WTC11 (cell line): ENCODE measurements around the gene DCTN2. TPM values are rescaled to one million over a fixed set of nuclear protein-coding genes. Genes with fewer than 3 reads are reported as not detected.

Experiments used
- ATAC-seq: fragments of 200-7000 bp; cut with Tn5 transposase; 2 replicates; pipeline ENCODE4 v1.10.0; 2021; ENCODE audit warnings: mild to moderate bottlenecking, moderate library complexity
- CTCF ChIA-PET: fragments of 300-600 bp; sonication (Branson Sonifier 250); formaldehyde crosslinking; loops from one replicate; lab custom pipeline; 2021; ENCODE audit warnings: antibody characterized with exemption; lab: Charles Lee
- POLR2A ChIA-PET: fragments of 350-600 bp; sonication (Branson Sonifier 250); formaldehyde crosslinking; loops from one replicate; lab custom pipeline; 2021; ENCODE audit warnings: antibody characterized with exemption; lab: Charles Lee
- DNase-seq: peaks from one replicate; pipeline ENCODE4 v3.0.0; 2021; ENCODE audit warnings: low spot score
- H3K27ac Mint-ChIP-seq: 2 replicates; pipeline ENCODE4 v1.8.0; 2021; ENCODE audit warnings: mixed read lengths
- H3K27me3 Mint-ChIP-seq: 2 replicates; pipeline ENCODE4 v1.8.0; 2021; ENCODE audit warnings: low read depth, mild to moderate bottlenecking, moderate library complexity, mixed read lengths
- H3K36me3 Mint-ChIP-seq: 2 replicates; pipeline ENCODE4 v1.8.0; 2021; ENCODE audit warnings: mixed read lengths
- H3K4me1 Mint-ChIP-seq: 2 replicates; pipeline ENCODE4 v1.8.0; 2022; ENCODE audit warnings: mixed read lengths
- H3K4me3 Mint-ChIP-seq: 2 replicates; pipeline ENCODE4 v1.8.0; 2021; ENCODE audit warnings: mild to moderate bottlenecking, moderate library complexity, mixed read lengths
- H3K9me3 Mint-ChIP-seq: 2 replicates; pipeline ENCODE4 v1.8.0; 2021; ENCODE audit warnings: mixed read lengths
- AFF4 ChIP-seq: sonication (generic); formaldehyde crosslinking; IDR thresholded peaks from 2 replicates; pipeline ENCODE4 v1.8.1; 2023; ENCODE audit warnings: mild to moderate bottlenecking, missing genetic modification reagents, borderline replicate concordance
- CREM ChIP-seq: sonication (generic); formaldehyde crosslinking; IDR thresholded peaks from 2 replicates; pipeline ENCODE4 v1.8.1; 2022; ENCODE audit warnings: mild to moderate bottlenecking, missing genetic modification reagents, moderate library complexity
- ERG ChIP-seq: fragments of 250-450 bp; sonication (Bioruptor Pico); IDR thresholded peaks from 2 replicates; pipeline ENCODE4 v1.8.0; 2021; ENCODE audit warnings: mild to moderate bottlenecking
- GABPB1 ChIP-seq: sonication (generic); formaldehyde crosslinking; IDR thresholded peaks from 2 replicates; pipeline ENCODE4 v1.8.1; 2023; ENCODE audit warnings: mild to moderate bottlenecking, missing genetic modification reagents
- MXD4 ChIP-seq: fragments of 250-450 bp; sonication (Bioruptor Pico); IDR thresholded peaks from 2 replicates; pipeline ENCODE4 v1.8.0; 2021; ENCODE audit warnings: mild to moderate bottlenecking, moderate library complexity, borderline replicate concordance
- MYBL2 ChIP-seq: sonication (generic); formaldehyde crosslinking; IDR thresholded peaks from 2 replicates; pipeline ENCODE4 v1.8.1; 2023; ENCODE audit warnings: mild to moderate bottlenecking, moderate library complexity, missing genetic modification reagents
- PRRX2 ChIP-seq: fragments of 250-450 bp; sonication (Bioruptor Pico); IDR thresholded peaks from 2 replicates; pipeline ENCODE4 v1.8.0; 2021; ENCODE audit warnings: mild to moderate bottlenecking
- SP1 ChIP-seq: sonication (generic); formaldehyde crosslinking; conservative IDR thresholded peaks from 2 replicates; pipeline ENCODE4 v1.8.1; 2022; ENCODE audit warnings: missing genetic modification reagents
- USF1 ChIP-seq: sonication (generic); formaldehyde crosslinking; IDR thresholded peaks from 2 replicates; pipeline ENCODE4 v1.8.0; 2022; ENCODE audit warnings: mild to moderate bottlenecking, missing genetic modification reagents
- total RNA-seq: library from RNA; stranded (reverse); gene quantifications from 3 replicates; pipeline ENCODE4 v1.2.3, GENCODE V29; 2021
- TF ChIP-seq, protein P1 (sequence below): fragments of 250-450 bp; sonication (Bioruptor Pico); conservative IDR thresholded peaks from 2 replicates; pipeline ENCODE4 v1.9.0; 2021; ENCODE audit warnings: mild to moderate bottlenecking
- TF ChIP-seq, protein P2 (sequence below): sonication (generic); formaldehyde crosslinking; conservative IDR thresholded peaks from 2 replicates; pipeline ENCODE4 v1.8.1; 2023; ENCODE audit warnings: mild to moderate bottlenecking, low read depth, missing genetic modification reagents, moderate library complexity
- TF ChIP-seq, protein P3 (sequence below): sonication (generic); formaldehyde crosslinking; IDR thresholded peaks from 2 replicates; pipeline ENCODE4 v1.8.1; 2022; ENCODE audit warnings: missing genetic modification reagents, borderline replicate concordance
- TF ChIP-seq, protein P4 (sequence below): fragments of 250-450 bp; sonication (Bioruptor Pico); IDR thresholded peaks from 2 replicates; pipeline ENCODE4 v1.9.0; 2021; ENCODE audit warnings: mild to moderate bottlenecking

The DCTN2 gene
- total RNA-seq, 1 experiment from 2014 or later, result 93.5 TPM

GRCh38 chr12:57569858-57570257 is 22.9 kb upstream of the DCTN2 start:
- POLR2A ChIA-PET, result no interaction called here
- H3K27me3 Mint-ChIP-seq, result no peaks in the 10 kb centered on the region
- peaks cover 32% of the 10 kb centered on the region for H3K36me3 Mint-ChIP-seq
- DNase-seq, result no peak
- no peaks in the 10 kb centered on the region for H3K9me3 Mint-ChIP-seq
- no peaks in the 10 kb centered on the region for H3K4me1 Mint-ChIP-seq
- H3K4me3 Mint-ChIP-seq, result no peak overlapping the region
- CTCF ChIA-PET, result interaction anchor here (1.0 to 3.7 kb wide), 2 partner anchors 13 to 63 kb away, joined by 4 to 18 read pairs; partner anchors contain the start of gene B4GALNT1
- no peak overlapping the region for H3K27ac Mint-ChIP-seq
- no peak for ATAC-seq
- TF ChIP-seq MXD4 (CRISPR knock-in tag), result no peak

GRCh38 chr12:57568838-57569237 is 21.8 kb upstream of the DCTN2 start:
- Mint-ChIP-seq H3K36me3 (peaks cover 36% of the 10 kb centered on the region), H3K4me3 (no peak overlapping the region), H3K4me1 (no peaks in the 10 kb centered on the region), H3K27me3 (no peaks in the 10 kb centered on the region), H3K9me3 (no peaks in the 10 kb centered on the region), H3K27ac (no peak overlapping the region)
- DNase-seq, result no peak
- CTCF ChIA-PET, result no interaction called here
- TF ChIP-seq CREM (no peak), USF1 (no peak), PRRX2 (CRISPR knock-in tag) (no peak), GABPB1 (no peak), AFF4 (CRISPR knock-in tag) (no peak)
- TF ChIP-seq, protein P1, sequence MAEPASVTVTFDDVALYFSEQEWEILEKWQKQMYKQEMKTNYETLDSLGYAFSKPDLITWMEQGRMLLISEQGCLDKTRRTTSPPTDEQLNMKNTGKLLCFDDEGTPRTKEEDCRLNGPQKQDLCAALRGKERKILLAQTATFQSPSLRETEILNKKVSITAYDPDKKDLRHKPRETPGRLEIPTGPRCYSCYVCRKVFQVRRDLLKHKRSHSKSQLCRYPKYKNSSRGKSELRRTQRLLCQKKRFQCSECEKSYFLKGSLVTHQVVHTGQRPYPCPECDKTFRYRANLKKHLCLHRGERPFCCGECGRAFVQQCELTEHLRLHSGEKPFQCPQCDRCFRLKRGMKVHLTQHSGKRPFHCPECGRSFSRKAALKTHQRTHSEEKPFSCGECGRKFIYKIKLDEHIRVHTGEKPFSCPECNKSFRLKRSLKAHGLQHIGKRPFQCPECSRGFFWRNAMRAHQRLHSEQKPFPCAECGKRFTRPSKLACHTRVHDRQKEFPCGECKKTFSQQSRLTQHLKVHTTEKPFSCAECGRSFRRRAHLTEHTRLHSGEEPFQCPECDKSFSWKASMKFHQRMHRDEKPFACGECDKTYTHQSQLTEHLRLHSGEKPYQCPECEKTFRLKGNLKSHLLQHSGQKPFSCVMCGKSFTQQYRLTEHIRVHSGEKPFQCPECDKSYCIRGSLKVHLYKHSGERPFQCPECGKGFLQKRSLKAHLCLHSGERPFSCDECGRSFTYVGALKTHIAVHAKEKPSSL (CRISPR knock-in tag), result no peak
- TF ChIP-seq, protein P2, sequence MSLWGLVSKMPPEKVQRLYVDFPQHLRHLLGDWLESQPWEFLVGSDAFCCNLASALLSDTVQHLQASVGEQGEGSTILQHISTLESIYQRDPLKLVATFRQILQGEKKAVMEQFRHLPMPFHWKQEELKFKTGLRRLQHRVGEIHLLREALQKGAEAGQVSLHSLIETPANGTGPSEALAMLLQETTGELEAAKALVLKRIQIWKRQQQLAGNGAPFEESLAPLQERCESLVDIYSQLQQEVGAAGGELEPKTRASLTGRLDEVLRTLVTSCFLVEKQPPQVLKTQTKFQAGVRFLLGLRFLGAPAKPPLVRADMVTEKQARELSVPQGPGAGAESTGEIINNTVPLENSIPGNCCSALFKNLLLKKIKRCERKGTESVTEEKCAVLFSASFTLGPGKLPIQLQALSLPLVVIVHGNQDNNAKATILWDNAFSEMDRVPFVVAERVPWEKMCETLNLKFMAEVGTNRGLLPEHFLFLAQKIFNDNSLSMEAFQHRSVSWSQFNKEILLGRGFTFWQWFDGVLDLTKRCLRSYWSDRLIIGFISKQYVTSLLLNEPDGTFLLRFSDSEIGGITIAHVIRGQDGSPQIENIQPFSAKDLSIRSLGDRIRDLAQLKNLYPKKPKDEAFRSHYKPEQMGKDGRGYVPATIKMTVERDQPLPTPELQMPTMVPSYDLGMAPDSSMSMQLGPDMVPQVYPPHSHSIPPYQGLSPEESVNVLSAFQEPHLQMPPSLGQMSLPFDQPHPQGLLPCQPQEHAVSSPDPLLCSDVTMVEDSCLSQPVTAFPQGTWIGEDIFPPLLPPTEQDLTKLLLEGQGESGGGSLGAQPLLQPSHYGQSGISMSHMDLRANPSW (CRISPR knock-in tag), result no peak
- TF ChIP-seq, protein P3, sequence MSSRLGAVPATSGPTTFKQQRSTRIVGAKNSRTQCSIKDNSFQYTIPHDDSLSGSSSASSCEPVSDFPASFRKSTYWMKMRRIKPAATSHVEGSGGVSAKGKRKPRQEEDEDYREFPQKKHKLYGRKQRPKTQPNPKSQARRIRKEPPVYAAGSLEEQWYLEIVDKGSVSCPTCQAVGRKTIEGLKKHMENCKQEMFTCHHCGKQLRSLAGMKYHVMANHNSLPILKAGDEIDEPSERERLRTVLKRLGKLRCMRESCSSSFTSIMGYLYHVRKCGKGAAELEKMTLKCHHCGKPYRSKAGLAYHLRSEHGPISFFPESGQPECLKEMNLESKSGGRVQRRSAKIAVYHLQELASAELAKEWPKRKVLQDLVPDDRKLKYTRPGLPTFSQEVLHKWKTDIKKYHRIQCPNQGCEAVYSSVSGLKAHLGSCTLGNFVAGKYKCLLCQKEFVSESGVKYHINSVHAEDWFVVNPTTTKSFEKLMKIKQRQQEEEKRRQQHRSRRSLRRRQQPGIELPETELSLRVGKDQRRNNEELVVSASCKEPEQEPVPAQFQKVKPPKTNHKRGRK (CRISPR knock-in tag), result no peak
- TF ChIP-seq, all 79 proteins: peak for 0
- ATAC-seq, result no peak
- POLR2A ChIA-PET, result no interaction called here

DNA sequence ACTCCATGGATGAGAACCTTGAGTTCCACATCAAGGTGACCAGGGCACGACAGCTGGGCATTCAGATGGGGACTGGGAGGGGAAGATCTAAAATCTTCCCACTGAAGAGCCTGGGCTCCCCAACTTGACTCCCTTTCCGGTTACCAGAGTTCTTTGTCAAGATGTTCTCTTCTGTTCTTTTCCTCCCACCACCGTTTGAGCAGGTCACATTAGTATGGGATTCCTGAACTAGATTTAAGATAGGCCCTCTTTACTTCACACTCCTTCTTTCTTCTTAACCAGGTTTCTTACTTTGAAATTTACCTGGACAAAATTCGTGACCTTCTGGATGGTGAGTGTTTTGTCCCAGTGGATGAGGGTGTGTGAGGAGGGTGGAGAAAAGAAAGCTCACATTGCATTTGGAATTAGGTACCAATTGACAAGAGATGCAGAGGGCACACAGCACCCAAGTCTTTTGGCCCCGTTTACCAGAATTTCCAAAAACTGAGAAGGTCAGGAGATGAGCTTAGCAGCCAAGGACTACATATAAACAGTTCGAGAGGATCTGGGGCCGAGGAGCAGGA is 17.3 kb upstream of the DCTN2 start:
- no peaks in the 10 kb centered on the region for H3K9me3 Mint-ChIP-seq
- no peaks in the 10 kb centered on the region for H3K27me3 Mint-ChIP-seq
- no peak overlapping the region for H3K27ac Mint-ChIP-seq
- ChIA-PET CTCF (no interaction called here), POLR2A (no interaction called here)
- TF ChIP-seq ERG (CRISPR knock-in tag) (no peak), SP1 (CRISPR knock-in tag) (no peak), MYBL2 (no peak)
- TF ChIP-seq, protein P4, sequence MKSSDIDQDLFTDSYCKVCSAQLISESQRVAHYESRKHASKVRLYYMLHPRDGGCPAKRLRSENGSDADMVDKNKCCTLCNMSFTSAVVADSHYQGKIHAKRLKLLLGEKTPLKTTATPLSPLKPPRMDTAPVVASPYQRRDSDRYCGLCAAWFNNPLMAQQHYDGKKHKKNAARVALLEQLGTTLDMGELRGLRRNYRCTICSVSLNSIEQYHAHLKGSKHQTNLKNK, result no peak
- H3K4me1 Mint-ChIP-seq, result no peaks in the 10 kb centered on the region
- DNase-seq (no peak), ATAC-seq (no peak)
- peaks cover 13% of the 10 kb centered on the region for H3K36me3 Mint-ChIP-seq
- no peak overlapping the region for H3K4me3 Mint-ChIP-seq
